ENCODE results near the gene AHDC1.

AHDC1 gene

DNA sequence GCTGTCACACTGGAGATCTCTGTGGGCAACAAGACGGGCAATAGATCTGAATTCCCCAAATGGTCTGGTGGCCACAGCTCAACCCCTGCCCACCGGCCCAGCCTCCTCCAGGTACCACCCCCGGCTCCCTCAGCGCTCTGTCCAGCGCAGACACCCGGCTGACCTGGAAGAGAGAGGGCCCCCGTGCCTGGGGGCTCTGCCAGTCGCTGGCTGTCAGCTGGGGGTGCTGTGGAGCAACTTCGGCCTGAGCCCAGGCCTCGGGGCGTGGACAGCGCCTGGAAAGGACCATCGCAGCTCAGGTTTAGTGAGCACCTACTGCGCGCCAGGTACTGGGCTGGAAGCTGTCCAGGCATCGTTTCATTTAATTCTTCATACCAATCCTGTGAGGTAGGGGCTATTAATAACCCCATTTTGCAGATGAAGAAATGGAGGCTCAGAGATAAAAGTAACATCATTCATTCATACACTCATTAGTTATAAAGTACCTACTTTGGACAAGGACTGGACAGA is 51.0 kb downstream of the AHDC1 start:
- Histone ChIP-seq H3K27me3 (ENCODE audit: insufficient read depth, low read length) (no peaks in the 10 kb centered on the region), H3K4me1 (ENCODE audit: control insufficient read depth, insufficient read depth, low read length, unreplicated experiment) (peaks cover 25% of the 10 kb centered on the region), H3K27ac (ENCODE audit: low read depth, low read length) (no peak overlapping the region), H3K36me3 (ENCODE audit: insufficient read depth, low read length) (peaks cover 16% of the 10 kb centered on the region), H3K79me2 (ENCODE audit: control insufficient read depth, insufficient read depth, low read length, unreplicated experiment) (peaks cover 3% of the 10 kb centered on the region), H3K4me3 (ENCODE audit: low read depth, low read length) (no peak overlapping the region), H2AFZ (ENCODE audit: low read length, unreplicated experiment) (no peak overlapping the region)

DNA sequence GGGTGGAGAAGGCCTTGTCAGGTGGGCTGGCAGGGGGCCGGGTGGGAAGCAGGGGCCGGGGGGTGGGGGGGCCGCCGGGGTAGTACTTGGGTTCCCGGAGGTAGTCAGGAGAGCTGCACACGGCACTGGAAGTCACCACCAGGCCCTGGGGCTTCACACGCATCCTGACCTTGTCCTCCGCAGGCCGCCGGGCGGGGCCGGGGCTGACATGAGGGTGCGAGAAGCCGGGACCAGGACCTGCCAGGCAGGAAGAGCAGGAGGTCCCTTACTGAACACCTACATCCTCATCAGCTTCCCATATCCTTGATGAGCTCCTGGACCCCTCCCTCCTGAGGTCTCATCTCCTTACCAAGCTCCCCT is 52.0 kb downstream of the AHDC1 start:
- Histone ChIP-seq H3K4me1 (ENCODE audit: control insufficient read depth, insufficient read depth, low read length, unreplicated experiment) (peaks cover 23% of the 10 kb centered on the region), H3K4me3 (ENCODE audit: low read depth, low read length) (no peak overlapping the region), H3K27ac (ENCODE audit: low read depth, low read length) (no peak overlapping the region), H3K79me2 (ENCODE audit: control insufficient read depth, insufficient read depth, low read length, unreplicated experiment) (peaks cover 3% of the 10 kb centered on the region), H3K36me3 (ENCODE audit: insufficient read depth, low read length) (peaks cover 18% of the 10 kb centered on the region), H3K27me3 (ENCODE audit: insufficient read depth, low read length) (no peaks in the 10 kb centered on the region), H2AFZ (ENCODE audit: low read length, unreplicated experiment) (no peak overlapping the region)

DNA sequence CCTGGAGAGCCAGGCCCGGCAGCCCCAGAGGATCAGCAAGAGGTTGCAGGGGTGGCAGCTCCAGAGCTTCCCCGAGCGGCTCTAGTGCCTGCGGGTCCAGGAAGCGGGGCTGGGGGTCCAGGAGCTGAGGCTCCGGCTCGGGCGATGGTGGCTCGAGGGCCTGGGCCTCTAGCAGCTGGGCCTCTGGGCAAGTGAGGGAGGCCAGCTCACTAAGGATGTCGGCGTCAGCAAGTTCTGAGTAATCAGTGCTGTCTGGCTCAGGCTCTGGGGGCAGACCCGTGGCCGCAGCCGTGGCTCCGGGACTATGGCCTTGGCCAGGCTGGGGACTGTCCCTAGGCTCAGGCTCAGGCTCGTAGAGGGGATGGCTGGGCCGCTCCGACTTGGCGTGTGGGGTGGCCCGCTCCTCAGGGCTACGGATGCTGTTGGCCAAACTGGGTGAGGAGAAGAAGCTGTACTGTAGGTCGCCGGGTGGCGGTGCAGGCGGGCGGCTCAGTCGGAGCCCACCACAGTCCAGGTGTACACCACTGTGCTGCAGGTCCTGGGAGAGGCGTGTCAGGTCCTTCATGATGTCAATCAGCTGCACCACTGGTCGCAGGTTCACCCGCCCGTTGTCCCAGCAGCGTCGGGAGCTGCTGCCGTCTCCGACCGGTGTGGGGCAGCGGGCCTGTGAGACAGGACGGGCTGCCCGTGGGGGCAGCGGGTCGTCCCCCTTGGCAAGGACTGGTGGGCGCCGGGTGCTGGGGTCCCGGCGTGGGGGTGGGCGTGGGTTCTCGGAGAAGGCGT is 52.6 kb downstream of the AHDC1 start:
- no peak overlapping the region for H3K27ac ChIP-seq (ENCODE audit: low read depth, low read length)
- no peak overlapping the region for H2AFZ ChIP-seq (ENCODE audit: low read length, unreplicated experiment)
- H3K4me3 ChIP-seq (ENCODE audit: low read depth, low read length) = no peak overlapping the region
- H3K79me2 ChIP-seq (ENCODE audit: control insufficient read depth, insufficient read depth, low read length, unreplicated experiment) = peaks cover 3% of the 10 kb centered on the region
- H3K27me3 ChIP-seq (ENCODE audit: insufficient read depth, low read length) = no peaks in the 10 kb centered on the region
- H3K36me3 ChIP-seq (ENCODE audit: insufficient read depth, low read length) = peaks cover 18% of the 10 kb centered on the region
- H3K4me1 ChIP-seq (ENCODE audit: control insufficient read depth, insufficient read depth, low read length, unreplicated experiment) = peaks cover 25% of the 10 kb centered on the region

DNA sequence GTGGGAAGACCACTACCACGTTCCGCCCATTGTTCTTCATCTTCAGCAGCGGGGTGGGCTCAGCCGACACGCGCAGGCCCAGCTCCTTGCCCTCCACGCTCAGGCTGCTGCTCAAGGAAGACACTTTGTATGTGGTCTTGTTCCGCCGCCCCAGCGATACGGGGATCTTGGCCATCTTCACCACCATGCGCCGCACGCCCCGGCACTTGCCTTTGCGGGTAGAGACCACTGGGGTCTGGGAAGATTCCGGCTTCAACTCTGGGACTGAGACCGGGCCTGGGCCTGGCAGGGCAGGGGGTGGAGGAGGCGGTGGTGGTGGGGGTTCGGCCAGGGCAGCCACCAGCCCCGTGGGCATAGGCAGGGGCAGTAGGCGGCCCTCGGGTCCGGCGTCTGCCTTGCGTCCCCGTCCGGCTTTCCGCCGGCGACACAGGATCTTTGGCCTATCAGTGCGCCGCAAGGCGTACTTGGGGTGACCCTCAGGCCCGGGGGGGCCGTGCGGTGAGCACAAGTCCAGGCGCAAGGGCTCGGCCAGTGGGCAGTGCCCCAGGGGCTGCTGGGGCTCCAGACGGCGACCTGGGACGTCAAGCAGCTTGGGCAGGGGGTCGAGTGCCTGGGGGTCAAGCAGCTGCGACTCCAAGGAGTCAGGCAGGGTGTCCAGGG is 53.3 kb downstream of the AHDC1 start:
- peaks cover 25% of the 10 kb centered on the region for H3K4me1 ChIP-seq (ENCODE audit: control insufficient read depth, insufficient read depth, low read length, unreplicated experiment)
- H2AFZ ChIP-seq (ENCODE audit: low read length, unreplicated experiment) = no peak overlapping the region

DNA sequence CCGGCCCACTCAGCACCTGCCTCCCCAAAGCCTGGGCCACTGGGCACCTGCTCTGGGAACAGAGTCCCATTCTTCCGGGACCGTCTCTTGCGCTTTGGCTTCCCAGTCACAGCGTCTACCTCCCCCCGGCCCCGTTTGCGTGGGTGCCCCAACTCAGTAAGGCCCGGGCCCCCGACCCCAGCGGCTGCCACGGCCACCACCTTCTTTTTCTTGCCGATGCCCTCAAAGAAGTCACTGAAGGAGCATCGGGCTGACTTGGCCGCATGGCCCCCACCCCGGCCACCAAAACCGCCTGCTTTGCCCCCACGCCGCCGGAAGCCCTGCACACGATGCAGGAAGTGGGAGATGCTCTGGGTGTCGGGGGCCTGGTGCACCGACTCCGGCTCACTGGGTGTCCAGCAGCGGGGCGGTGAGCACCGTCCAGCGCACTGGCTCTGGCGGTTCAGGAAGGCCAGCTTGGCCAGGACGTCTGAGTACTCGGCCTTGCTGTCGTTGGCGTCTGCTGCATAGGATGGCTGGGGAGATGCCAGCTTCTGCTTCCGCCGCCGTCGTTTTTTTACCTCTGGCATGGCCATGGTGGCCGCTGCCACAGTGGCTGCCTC is 54.0 kb downstream of the AHDC1 start:
- Histone ChIP-seq H3K27ac (ENCODE audit: low read depth, low read length) (no peak overlapping the region), H3K36me3 (ENCODE audit: insufficient read depth, low read length) (peaks cover 18% of the 10 kb centered on the region), H3K4me3 (ENCODE audit: low read depth, low read length) (no peak overlapping the region), H2AFZ (ENCODE audit: low read length, unreplicated experiment) (no peak overlapping the region), H3K79me2 (ENCODE audit: control insufficient read depth, insufficient read depth, low read length, unreplicated experiment) (peaks cover 11% of the 10 kb centered on the region), H3K4me1 (ENCODE audit: control insufficient read depth, insufficient read depth, low read length, unreplicated experiment) (peaks cover 25% of the 10 kb centered on the region), H3K27me3 (ENCODE audit: insufficient read depth, low read length) (no peaks in the 10 kb centered on the region)

More for the DNA sequence above, 53.3 kb downstream of the AHDC1 start:
- H3K79me2 ChIP-seq (ENCODE audit: control insufficient read depth, insufficient read depth, low read length, unreplicated experiment) = peaks cover 5% of the 10 kb centered on the region
- peaks cover 18% of the 10 kb centered on the region for H3K36me3 ChIP-seq (ENCODE audit: insufficient read depth, low read length)
- H3K4me3 ChIP-seq (ENCODE audit: low read depth, low read length) = no peak overlapping the region
- no peak overlapping the region for H3K27ac ChIP-seq (ENCODE audit: low read depth, low read length)
- no peaks in the 10 kb centered on the region for H3K27me3 ChIP-seq (ENCODE audit: insufficient read depth, low read length)

- no peaks in the 10 kb centered on the region for H3K27me3 ChIP-seq (ENCODE audit: insufficient read depth, low read length)
- H3K79me2 ChIP-seq (ENCODE audit: control insufficient read depth, insufficient read depth, low read length, unreplicated experiment) = peaks cover 16% of the 10 kb centered on the region
- no peak overlapping the region for H3K27ac ChIP-seq (ENCODE audit: low read depth, low read length)
- H2AFZ ChIP-seq (ENCODE audit: low read length, unreplicated experiment) = no peak overlapping the region
- H3K4me1 ChIP-seq (ENCODE audit: control insufficient read depth, insufficient read depth, low read length, unreplicated experiment) = peaks cover 32% of the 10 kb centered on the region
- no peak overlapping the region for H3K4me3 ChIP-seq (ENCODE audit: low read depth, low read length)
- H3K36me3 ChIP-seq (ENCODE audit: insufficient read depth, low read length) = peaks cover 18% of the 10 kb centered on the region
These were observed 54.9 kb downstream of the AHDC1 start for GRCh38 chr1:27548858-27549719.

- Histone ChIP-seq H3K4me1 (ENCODE audit: control insufficient read depth, insufficient read depth, low read length, unreplicated experiment) (peaks cover 39% of the 10 kb centered on the region), H3K79me2 (ENCODE audit: control insufficient read depth, insufficient read depth, low read length, unreplicated experiment) (peaks cover 13% of the 10 kb centered on the region), H2AFZ (ENCODE audit: low read length, unreplicated experiment) (no peak overlapping the region), H3K27me3 (ENCODE audit: insufficient read depth, low read length) (no peaks in the 10 kb centered on the region), H3K4me3 (ENCODE audit: low read depth, low read length) (no peak overlapping the region), H3K36me3 (ENCODE audit: insufficient read depth, low read length) (peaks cover 18% of the 10 kb centered on the region), H3K27ac (ENCODE audit: low read depth, low read length) (no peak overlapping the region)
These were observed 55.6 kb downstream of the AHDC1 start for GRCh38 chr1:27548136-27548853.

- Histone ChIP-seq H3K27ac (ENCODE audit: low read depth, low read length) (no peak overlapping the region), H3K27me3 (ENCODE audit: insufficient read depth, low read length) (no peaks in the 10 kb centered on the region)
These were observed 56.5 kb downstream of the AHDC1 start for GRCh38 chr1:27547220-27548116.

DNA sequence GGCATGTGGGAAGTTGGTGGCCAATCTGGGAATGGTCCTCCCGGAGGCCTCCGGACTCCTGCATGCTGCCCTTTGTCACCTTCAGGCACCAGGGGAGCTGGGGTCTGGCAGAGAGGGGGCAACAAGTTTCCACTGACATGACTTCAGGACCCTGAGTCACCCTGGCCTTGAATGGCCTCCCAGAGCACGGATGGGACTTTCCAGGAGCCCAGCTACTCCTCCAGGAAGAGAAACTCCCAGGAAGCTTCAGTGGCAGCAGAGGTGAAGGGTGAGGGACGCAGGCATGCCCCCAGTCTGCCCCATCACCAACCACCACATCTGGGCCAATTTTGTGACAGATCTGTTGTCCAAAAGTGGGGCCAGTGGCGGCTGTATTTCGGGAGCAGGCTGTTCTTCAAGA is 58.1 kb downstream of the AHDC1 start:
- H3K4me1 ChIP-seq (ENCODE audit: control insufficient read depth, insufficient read depth, low read length, unreplicated experiment) = peaks cover 58% of the 10 kb centered on the region
- peak overlapping the region; percentile 92 for H3K27ac ChIP-seq (ENCODE audit: low read depth, low read length)
- H3K27me3 ChIP-seq (ENCODE audit: insufficient read depth, low read length) = no peaks in the 10 kb centered on the region
- H3K4me3 ChIP-seq (ENCODE audit: low read depth, low read length) = no peak overlapping the region
- no peak overlapping the region for H2AFZ ChIP-seq (ENCODE audit: low read length, unreplicated experiment)
- H3K36me3 ChIP-seq (ENCODE audit: insufficient read depth, low read length) = peaks cover 10% of the 10 kb centered on the region; the same call in 1 of the 2 replicates
- peaks cover 12% of the 10 kb centered on the region for H3K79me2 ChIP-seq (ENCODE audit: control insufficient read depth, insufficient read depth, low read length, unreplicated experiment)

More at GRCh38 chr1:27547220-27548116, 56.5 kb downstream of the AHDC1 start:
- Histone ChIP-seq H3K36me3 (ENCODE audit: insufficient read depth, low read length) (peaks cover 18% of the 10 kb centered on the region), H2AFZ (ENCODE audit: low read length, unreplicated experiment) (no peak overlapping the region), H3K79me2 (ENCODE audit: control insufficient read depth, insufficient read depth, low read length, unreplicated experiment) (peaks cover 12% of the 10 kb centered on the region), H3K4me3 (ENCODE audit: low read depth, low read length) (no peak overlapping the region), H3K4me1 (ENCODE audit: control insufficient read depth, insufficient read depth, low read length, unreplicated experiment) (peaks cover 47% of the 10 kb centered on the region)

Data from ACC112 (cell line).